Sigmoid colon (tissue), 7 donors: ENCODE data around the gene KIF1A. TPM values are rescaled to one million over a fixed set of nuclear protein-coding genes. Genes with fewer than 3 reads are reported as not detected.

ENCODE experiments used
- DNase-seq: peaks from one replicate; pipeline ENCODE4 v3.0.0-alpha.2; 2019
- H3K27ac ChIP-seq, 4 donors: fragments of 200-600 bp; sonication (generic); one replicate each; pipeline ENCODE4 v1.5.1; 2016 to 2019; ENCODE audit warnings: mild to moderate bottlenecking in 1 of 4
- H3K27me3 ChIP-seq, 3 donors: fragments of 200-600 bp; sonication (generic); one replicate each; pipeline ENCODE4 v1.5.1; 2019; ENCODE audit warnings: mild to moderate bottlenecking in 1 of 3
- H3K36me3 ChIP-seq, 4 donors: fragments of 200-600 bp; sonication (generic); one replicate each; pipeline ENCODE4 v1.5.1; 2016 to 2019
- H3K4me1 ChIP-seq, 4 donors: fragments of 200-600 bp; sonication (generic); one replicate each; pipeline ENCODE4 v1.5.1; 2017 to 2019
- H3K4me3 ChIP-seq, 4 donors: fragments of 200-600 bp; sonication (generic); one replicate each; pipeline ENCODE4 v1.5.1; 2017 to 2019; ENCODE audit warnings: mild to moderate bottlenecking in 2 of 4, moderate library complexity in 1 of 4
- H3K9me3 ChIP-seq, 4 donors: fragments of 200-600 bp in 3 of 4; sonication (generic) in 3 of 4; one replicate each; pipeline versions ENCODE4 v1.5.1 to v1.6.1; 2013 to 2019
- EP300 ChIP-seq, 4 donors: sonication (generic); formaldehyde crosslinking; IDR thresholded peaks; one replicate each; pipeline ENCODE4 v1.6.1; 2017; ENCODE audit warnings: antibody characterized with exemption in 4 of 4
- POLR2A ChIP-seq, 2 donors: fragments of 450-650 bp; IDR thresholded peaks; one replicate each; pipeline ENCODE4 v1.6.1; 2016; ENCODE audit warnings: antibody characterized with exemption in 2 of 2, mild to moderate bottlenecking in 2 of 2, moderate library complexity in 2 of 2
- POLR2AphosphoS5 ChIP-seq, 4 donors: sonication (generic); formaldehyde crosslinking; IDR thresholded peaks; one replicate each; pipeline ENCODE4 v1.6.1; 2017; ENCODE audit warnings: antibody characterized with exemption in 4 of 4
- WGBS, 2 donors: extraction: QIAGEN DNeasy Blood & Tissue Kit; methylation state at CpG; one replicate each; pipeline ENCODE4 v1.1.7; 2013; 5-methylcytosine and 5-hydroxymethylcytosine counted together
- intact Hi-C: fragments of 100-400 bp; cut with DNase I; formaldehyde crosslinking; loops from one replicate; pipeline ENCODE4 v1.15.1; 2023
- polyA plus RNA-seq, 3 donors: library from polyadenylated mRNA; stranded (reverse); fragments of 200-250 nt; gene quantifications; one replicate each; pipeline ENCODE4 v1.2.3, GENCODE V29; 2013
- small RNA-seq, 3 donors: library from RNA; depleted of rRNA; stranded (forward); fragments of <200 nt; gene quantifications; one replicate each; pipeline ENCODE3, GENCODE V24; 2016
- total RNA-seq, 4 donors: library from RNA; depleted of rRNA; stranded (reverse); fragments of >200 nt; gene quantifications; one replicate each; pipeline ENCODE4 v1.1.0, GENCODE V29; 2016
- TF ChIP-seq, protein P1 (sequence below), 4 experiments: fragments of 450-650 bp in 3 of 4; fragments of 200-600 bp in 1 of 4; IDR thresholded peaks; one replicate each; pipeline ENCODE4 v1.5.1; 2016 to 2019; ENCODE audit warnings: antibody characterized with exemption in 4 of 4, mild to moderate bottlenecking in 3 of 4, moderate library complexity in 2 of 4
- donor health status: healthy with polysubstance abuse.
- donor health status: Bipolar disorder and iron deficiency.
- donor health status: healthy.

Gene KIF1A
- total and polyA plus RNA-seq, 7 donors, result under 0.01 to 9.7 (median 4.4) TPM

DNA sequence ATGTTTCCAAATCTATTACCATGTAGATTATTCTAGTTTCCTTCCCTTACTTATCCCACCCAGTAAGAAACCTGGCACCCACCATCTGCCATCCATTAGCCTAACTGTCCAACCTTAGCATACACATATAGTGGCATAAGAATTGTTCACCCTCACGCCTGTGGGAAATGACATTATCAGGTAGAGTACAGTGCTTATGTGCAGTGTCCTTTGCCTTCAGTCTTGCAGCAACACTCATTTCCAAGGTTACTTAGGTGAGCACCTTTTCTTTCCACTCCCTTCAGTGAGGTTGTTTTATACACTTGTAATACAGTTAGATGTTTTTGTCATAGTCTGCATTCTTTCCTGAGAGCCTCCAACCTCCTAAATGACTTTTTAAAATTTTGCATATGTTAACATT is 155.4 kb downstream of the KIF1A start:
- intact Hi-C loops, result no loop called here
- Histone ChIP-seq H3K4me3 (no peak overlapping the region), H3K36me3 (no peaks in the 10 kb centered on the region), H3K27me3 (peaks cover 0 to 8% (median 0%) of the 10 kb centered on the region in 3 donors), H3K9me3 (peaks cover 0 to 10% (median 3%) of the 10 kb centered on the region in 4 donors), H3K27ac (no peak overlapping the region), H3K4me1 (no peaks in the 10 kb centered on the region)
- no peak for DNase-seq
- TF ChIP-seq EP300 (IDR thresholded peaks at IDR 0.05) (no peak), POLR2AphosphoS5 (IDR thresholded peaks at IDR 0.05) (no peak), POLR2A (IDR thresholded peaks at IDR 0.05) (no peak)
- TF ChIP-seq, protein P1, sequence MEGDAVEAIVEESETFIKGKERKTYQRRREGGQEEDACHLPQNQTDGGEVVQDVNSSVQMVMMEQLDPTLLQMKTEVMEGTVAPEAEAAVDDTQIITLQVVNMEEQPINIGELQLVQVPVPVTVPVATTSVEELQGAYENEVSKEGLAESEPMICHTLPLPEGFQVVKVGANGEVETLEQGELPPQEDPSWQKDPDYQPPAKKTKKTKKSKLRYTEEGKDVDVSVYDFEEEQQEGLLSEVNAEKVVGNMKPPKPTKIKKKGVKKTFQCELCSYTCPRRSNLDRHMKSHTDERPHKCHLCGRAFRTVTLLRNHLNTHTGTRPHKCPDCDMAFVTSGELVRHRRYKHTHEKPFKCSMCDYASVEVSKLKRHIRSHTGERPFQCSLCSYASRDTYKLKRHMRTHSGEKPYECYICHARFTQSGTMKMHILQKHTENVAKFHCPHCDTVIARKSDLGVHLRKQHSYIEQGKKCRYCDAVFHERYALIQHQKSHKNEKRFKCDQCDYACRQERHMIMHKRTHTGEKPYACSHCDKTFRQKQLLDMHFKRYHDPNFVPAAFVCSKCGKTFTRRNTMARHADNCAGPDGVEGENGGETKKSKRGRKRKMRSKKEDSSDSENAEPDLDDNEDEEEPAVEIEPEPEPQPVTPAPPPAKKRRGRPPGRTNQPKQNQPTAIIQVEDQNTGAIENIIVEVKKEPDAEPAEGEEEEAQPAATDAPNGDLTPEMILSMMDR (IDR thresholded peaks at IDR 0.05), result no peak
- WGBS, 2 donors, result 88 to 89% methylated on average over 1 of the region's 1 CpG

Small RNA genes lying within 50 kb of the gene (small RNA-seq; reads per million reads assigned to genes)
- 0 reads per million in 3 donors for gene AC011298.3

Other genes with a start within 250 kb of the KIF1A start
- gene CAPN10, start 233.5 kb downstream of the KIF1A start, total RNA-seq, result 10 to 100 TPM; 10.5 to 27.7 (median 16.3) TPM
- 10 to 100 TPM; 11.4 to 33.0 (median 16.4) TPM for gene CAPN10, start 233.5 kb downstream of the KIF1A start, polyA plus RNA-seq
- 1 to 10 TPM; 1.3 to 7.8 (median 3.5) TPM for gene GPR35, start 194.7 kb downstream of the KIF1A start, total RNA-seq
- gene GPR35, start 194.7 kb downstream of the KIF1A start, polyA plus RNA-seq, result 10 to 100 TPM; 28.2 to 76.6 (median 33.0) TPM
- not detected for gene AQP12B, start 137.3 kb downstream of the KIF1A start, total RNA-seq
- gene AQP12B, start 137.3 kb downstream of the KIF1A start, polyA plus RNA-seq, result 1 to 10 TPM in 2 of 3 donors, not detected in 1; 1.2 to 5.5 TPM
- not detected for gene AQP12A, start 128.4 kb downstream of the KIF1A start, total RNA-seq
- 1 to 10 TPM in 2 of 3 donors, not detected in 1; 3.0 to 7.4 TPM for gene AQP12A, start 128.4 kb downstream of the KIF1A start, polyA plus RNA-seq
- gene AGXT, start 48.6 kb upstream of the KIF1A start, total RNA-seq, result not detected
- 1 to 10 TPM in 2 of 3 donors, under 1 TPM in 1; 0.60 to 2.4 (median 1.6) TPM for gene AGXT, start 48.6 kb upstream of the KIF1A start, polyA plus RNA-seq
- not detected for gene MAB21L4, start 75.9 kb upstream of the KIF1A start, total RNA-seq
- gene MAB21L4, start 75.9 kb upstream of the KIF1A start, polyA plus RNA-seq, result 10 to 100 TPM in 1 of 3 donors, 1 to 10 TPM in 2; 1.2 to 17.6 (median 1.7) TPM
- not detected for gene CROCC2, start 86.1 kb upstream of the KIF1A start, total RNA-seq
- gene CROCC2, start 86.1 kb upstream of the KIF1A start, polyA plus RNA-seq, result under 1 TPM in 2 of 3 donors, not detected in 1; under 0.01 to 0.09 TPM
- 10 to 100 TPM in 3 of 4 donors, 1 to 10 TPM in 1; 8.3 to 37.1 (median 17.0) TPM for gene SNED1, start 178.4 kb upstream of the KIF1A start, total RNA-seq
- gene SNED1, start 178.4 kb upstream of the KIF1A start, polyA plus RNA-seq, result 1 to 10 TPM in 2 of 3 donors, under 1 TPM in 1; 0.69 to 6.3 (median 3.0) TPM